OCI-M1 (cell line): ENCODE data around the gene PAX1.

ENCODE experiments used
- DNase-seq: peaks from one replicate; lab custom pipeline; 2025; lab: John Stamatoyannopoulos, UW

PAX1 gene

DNA sequence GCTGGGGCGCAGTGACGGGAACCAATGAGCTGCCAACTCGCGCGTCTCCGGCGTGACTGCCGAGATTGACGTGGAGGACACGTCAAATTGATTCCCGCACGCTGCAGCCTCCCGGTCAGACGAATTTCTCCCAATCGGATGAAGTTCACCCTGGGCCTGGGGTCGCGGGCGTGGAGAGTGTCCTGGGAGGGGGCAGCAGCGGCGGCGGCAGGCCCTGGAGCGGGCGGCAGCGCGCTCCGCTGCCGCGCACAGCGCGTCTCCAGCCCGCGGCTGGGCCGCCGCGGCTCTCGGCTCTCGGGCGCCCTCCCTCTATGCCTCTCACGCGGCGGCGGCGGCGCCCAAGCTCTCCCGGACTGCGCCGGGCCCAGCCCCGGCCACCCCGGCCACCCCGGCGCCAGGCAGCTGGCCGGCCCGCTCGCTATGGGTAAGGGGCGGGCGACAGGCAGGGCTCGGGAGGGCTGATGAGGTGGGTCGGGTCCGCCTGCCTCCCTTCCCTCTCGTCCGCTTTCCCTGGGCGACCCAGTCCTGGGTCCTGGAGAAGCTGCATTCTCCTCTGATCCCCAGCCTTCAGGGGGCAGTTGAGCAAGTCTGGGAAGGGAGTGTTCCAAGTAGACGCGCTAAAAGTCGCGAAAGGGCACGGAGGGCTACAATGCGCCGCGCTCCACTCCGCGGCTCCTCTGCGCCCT is at the start of gene PAX1:
Gene PAX1 (plus strand): TSS at position 90 of the 686 bp plus-strand sequence. CDS start 49 bp downstream, at position 139.
- no peak for DNase-seq

DNA sequence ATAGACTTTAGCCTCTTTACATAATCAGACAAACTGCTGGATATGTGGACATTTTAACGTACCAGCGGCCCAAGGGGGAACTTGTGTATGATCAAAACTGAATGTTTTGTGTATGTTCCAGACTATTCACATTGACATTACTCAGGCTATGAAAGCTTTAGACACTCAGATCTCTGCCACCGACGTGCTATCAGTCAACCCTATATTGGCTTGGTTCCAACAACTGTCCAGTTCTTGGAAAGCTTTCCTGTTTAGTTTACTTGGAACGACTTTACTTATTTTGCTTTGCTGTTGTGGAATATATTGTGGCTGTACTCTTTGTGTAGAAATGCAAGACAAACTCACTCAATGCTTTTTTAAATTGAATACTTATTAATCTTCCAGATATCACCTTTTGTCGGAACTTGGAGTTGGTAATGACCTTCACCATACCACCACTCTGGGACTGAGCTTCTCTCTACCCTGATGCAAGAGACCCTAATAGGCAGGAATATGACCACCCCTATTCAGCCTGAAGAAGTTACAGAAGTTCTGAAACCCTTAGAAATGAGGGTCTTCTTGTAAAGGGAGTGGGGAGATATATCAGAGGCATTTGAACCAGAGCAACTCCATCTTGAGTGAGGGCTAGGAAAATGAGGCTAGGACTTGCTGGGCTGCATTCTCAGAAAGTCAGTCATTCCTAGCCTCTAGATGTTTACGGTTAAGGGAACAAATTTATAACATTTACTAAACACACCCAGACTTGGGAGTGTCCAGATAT is 49.0 kb upstream of the PAX1 start:
- peak; percentile 83 for DNase-seq

DNA sequence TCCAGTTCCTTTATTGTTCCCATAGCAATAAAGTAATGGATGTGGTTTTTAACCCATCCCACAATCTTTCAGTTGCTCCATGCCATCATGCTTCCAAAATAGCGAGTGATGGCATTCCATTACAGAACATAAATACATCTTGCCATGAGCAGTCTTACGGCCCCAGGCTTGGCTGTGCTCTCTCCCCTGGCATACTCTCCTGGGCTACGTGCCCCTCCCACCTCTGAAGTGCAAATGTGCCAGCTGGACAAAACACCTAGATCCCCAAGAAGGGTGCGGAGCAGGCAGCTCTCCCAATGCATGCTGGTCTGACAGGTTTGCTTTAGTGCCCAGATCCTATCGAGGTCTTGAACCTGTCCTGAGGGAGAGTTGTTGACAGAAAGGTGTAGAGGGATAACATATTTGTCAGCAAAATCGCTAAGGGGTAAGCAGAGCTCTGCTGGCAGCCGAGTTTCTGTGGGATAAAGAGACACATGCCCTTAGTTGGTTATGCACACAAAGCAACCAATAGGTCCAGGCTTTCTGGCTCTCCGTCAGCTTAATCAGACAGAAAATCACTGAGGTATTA is 43.9 kb upstream of the PAX1 start:
- no peak for DNase-seq

GRCh38 chr20:21663465-21663864 is 42.0 kb upstream of the PAX1 start:
- no peak for DNase-seq

DNA sequence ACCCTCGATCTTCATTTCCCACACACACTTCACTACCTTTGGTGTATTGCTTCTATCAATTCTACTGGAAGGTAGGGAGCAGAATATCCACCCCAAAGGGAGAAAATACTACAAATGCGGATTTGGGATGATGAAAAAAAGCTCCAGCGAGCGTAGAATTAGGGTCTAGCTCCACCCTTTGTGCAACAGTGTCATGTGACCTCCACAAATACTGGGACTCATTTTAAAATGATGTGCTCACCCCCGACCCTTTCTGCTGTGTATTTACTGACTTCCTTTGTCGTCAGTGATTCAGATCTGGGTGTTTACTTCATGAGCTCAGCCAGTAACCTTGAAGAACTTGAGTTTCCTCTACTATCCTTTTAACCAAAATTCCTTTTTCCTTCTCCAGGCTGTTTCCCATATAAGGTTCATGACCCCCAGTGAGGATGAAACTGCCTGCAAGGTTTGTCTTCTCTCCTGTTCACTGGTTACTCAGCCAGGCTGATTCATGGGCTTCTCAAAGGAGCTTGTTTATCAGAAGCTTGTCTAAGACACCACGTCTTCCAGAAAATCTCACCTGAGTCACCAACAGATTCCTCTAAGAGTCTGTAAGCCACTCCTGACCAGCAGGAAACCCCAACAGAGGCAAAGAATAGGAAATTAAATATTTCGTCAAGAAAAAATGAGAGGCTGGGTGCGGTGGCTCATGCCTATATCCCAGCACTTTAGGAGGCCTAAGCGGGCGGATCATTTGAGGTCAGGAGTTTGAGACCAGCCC is 39.6 kb upstream of the PAX1 start:
- DNase-seq: no peak

GRCh38 chr20:21670126-21670525 is 35.3 kb upstream of the PAX1 start:
- no peak for DNase-seq

GRCh38 chr20:21670981-21671380 is 34.5 kb upstream of the PAX1 start:
- DNase-seq: no peak

DNA sequence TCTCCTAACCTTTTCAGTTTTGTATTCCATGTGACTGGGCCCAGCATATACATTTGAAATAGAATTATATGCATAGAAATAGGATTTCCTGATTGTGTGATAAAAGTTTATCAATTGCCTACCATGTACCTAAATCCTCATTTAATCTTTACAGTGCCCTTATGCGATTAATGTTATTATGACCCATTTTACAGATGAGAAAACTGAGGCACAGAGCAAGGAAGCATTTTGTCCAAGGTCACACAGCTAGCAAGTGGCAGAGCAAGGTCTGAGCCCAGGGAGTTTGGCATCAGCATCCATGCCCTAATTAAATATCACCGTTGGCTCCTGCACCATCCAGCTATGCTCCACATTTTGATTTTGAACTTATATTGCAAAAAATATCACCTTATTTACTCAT is 28.2 kb upstream of the PAX1 start:
- DNase-seq: no peak

- peak; percentile 40 for DNase-seq
Observed at GRCh38 chr20:21677781-21678180, 27.7 kb upstream of the PAX1 start.

GRCh38 chr20:21681234-21681921 is 24.1 kb upstream of the PAX1 start:
- DNase-seq: no peak

GRCh38 chr20:21681922-21682318 is 23.5 kb upstream of the PAX1 start:
- peak; percentile 13 for DNase-seq

DNA sequence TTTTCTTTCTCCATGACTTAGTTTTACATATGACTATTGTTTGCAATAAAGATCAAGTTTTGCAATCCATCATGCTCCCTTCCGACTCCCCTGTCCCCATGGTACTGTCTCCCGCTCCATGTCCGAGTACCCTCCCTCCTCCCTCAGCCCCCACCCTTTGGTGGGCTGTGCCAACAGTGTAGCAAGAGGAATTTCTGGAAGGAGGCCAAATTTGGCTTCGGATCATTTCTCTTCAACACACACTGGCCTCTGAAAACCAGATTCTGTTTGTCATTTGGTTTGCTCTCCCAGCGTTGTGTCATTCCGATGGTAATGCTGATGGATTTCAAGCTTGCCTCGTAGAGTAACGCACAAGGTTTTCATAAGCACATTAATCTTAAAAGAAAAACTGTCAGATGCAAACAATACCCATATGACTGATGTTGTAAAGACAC is 22.9 kb upstream of the PAX1 start:
- no peak for DNase-seq

DNA sequence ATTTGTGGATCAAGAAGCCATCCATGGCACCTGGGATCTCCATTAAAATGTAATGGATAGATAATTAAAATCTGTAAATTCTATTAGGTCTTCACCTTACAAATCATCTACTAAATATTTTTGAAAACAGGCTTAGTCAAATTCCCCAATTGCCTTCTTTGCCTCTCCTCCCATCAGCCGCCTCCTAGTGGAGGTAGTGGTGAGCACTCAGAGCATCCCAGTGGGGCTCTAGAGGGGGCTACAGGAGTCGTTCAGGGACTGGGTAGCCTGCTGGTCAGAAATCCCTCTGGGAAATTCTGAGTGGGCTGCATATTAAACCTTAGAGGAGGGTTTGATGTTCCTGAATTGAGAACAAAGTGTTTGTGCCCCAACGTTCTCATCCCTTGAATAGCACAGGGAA is 20.8 kb upstream of the PAX1 start:
- DNase-seq: no peak

GRCh38 chr20:21685981-21686380 is 19.5 kb upstream of the PAX1 start:
- no peak for DNase-seq

DNA sequence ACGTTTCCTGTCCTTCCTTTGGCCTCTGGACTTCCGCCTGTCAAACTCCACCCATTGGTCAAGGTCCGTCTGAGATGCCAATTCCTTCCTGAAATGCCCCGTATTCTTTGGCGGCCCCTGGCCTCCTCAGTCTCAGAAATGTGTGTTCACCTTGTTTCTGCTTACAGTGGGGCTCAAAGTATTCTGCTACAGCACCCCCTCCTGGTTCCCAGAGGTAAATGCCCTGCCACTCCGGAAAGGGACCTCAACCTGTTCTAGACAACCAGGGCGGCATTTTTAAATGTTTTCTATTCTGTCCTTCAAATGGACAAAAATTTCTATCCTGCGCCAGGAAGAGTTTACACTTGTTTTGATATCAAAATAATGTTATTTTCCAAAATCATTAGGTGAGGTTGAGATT is 12.1 kb upstream of the PAX1 start:
- DNase-seq: peak; percentile 60

DNA sequence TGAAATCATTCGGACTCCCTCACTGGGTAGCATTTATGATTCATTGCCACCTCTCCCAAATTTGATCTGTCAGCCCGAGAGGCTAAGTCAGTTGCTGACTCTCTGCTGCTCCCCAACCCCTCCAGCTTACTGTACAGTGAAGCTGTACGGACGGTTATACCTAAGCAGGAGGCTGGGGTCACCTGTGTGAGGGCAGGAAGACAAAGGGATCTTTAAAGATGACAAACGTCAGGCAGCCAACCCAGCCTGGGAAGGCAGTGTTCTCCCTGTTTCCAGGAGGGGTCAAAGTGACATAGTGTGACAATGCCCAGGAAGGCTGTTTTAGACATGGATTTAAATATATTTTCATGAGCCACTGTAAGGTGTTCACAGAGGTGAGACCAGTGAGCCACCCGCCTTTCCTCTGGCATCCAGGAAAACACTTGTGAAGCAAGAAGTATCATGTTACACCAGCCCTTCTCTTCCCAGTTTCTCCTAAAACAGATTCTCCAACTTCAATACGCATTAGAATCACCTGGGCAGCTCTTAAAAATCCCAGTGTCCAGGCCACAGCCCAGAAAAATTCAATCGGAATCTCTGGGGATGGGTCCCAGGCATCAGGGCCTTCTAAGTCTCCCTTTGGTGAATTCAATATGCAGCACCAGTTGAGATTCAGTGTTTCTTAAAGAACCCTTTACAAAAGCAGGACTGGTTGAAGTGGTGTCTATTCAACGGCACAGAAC is 6.8 kb upstream of the PAX1 start:
- DNase-seq: no peak

- DNase-seq: no peak
Observed at GRCh38 chr20:21699216-21699508, 6.3 kb upstream of the PAX1 start.

GRCh38 chr20:21701171-21701876 is 4.1 kb upstream of the PAX1 start:
- DNase-seq: no peak

GRCh38 chr20:21702016-21702415 is 3.4 kb upstream of the PAX1 start:
- no peak for DNase-seq

DNA sequence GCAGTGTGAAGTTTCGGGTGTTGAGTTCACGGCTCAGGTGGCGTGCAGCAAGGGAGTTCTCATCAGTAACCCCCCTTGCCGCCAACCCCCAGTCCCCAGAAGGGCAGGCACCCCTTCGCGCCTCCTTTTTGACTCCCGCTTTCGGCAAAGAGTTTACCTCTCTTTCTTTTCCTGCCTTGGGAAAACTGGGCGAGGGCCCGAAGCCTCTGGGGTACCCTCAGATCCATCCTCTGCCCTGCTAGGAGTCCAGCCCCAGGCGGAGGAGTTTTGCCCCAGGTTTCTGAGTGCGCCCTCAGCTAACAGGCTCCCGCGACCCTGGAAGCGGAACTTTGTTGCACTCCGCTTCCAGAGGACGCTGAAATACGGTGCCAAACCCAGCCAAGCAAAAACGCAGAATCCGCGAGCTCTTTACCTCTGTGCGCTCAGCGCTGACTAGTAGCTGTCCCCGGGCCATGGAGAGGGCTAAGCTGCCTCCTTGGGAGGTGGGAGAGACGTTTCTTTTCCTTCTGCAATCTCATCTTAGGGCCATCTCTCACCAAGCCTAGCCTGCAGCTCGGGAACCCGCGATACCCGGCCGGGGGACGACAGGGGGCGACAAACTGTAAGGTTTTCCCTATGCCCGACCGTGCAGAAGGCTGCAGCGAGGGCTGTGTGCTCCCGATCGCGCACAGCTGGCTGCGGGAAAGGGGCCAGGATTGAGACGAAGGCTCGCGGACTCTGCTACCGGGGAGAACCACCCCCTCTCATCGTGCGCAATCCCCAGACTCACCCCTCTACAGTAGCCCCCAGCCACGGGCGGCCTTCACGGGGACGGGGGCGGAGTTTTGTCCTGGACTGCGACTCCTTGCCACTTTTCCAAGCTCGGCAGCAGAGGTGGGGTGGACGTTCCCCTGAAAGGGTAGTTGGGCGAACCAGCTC is 2.7 kb upstream of the PAX1 start:
- peak; percentile 34 for DNase-seq
